GM19468 (cell line): ENCODE results near the gene PITPNM3.

Experiments used
- ATAC-seq: cut with Tn5 transposase; IDR thresholded peaks from one replicate; pipeline ENCODE4 v1.9.1; 2021; ENCODE audit warnings: mild to moderate bottlenecking, moderate library complexity, moderate number of reproducible peaks; ENCODE audit not compliant: unreplicated experiment; ENCODE audit errors: extremely low read depth

Gene PITPNM3

DNA sequence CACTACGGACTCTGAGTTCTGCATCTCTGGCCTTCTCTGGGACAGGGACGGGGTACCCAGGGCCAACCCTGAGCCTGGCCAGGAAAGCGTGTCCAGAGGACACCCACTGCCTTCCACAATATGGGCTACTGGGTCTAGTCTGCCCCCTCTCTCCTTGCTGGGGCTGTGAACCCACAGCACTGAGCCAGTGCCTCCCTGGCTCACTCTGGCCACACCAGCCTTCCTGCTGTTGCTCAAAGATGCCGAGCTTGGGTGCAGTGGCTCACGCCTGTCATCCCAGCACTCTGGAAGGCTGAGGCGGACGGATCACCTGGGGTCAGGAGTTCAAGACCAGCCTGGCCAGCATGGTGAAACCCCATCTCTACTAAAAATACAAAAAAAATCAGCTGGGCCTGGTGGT is 24.8 kb downstream of the PITPNM3 start:
- no peak for ATAC-seq

GRCh38 chr17:6530324-6530920 is 25.9 kb downstream of the PITPNM3 start:
- no peak for ATAC-seq

DNA sequence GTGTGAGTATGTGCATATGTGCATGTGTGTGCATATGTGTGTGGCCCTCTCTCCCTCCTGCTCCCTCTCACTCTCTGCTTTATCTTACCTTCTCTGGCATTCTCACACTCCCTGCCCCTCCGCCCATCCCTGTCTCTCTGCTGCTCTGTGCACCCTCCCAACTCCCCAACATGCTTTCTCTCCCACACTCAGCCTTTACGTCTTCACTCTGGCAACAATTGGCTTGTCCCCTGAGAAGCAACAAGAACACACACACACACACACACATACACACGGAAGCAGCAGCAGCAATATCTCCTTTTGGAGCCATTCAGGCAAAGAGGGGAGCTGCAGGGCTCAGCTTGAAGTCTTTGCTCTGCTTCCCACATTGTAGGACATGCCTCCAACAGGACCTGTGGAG is 27.8 kb downstream of the PITPNM3 start:
- ATAC-seq, result no peak

DNA sequence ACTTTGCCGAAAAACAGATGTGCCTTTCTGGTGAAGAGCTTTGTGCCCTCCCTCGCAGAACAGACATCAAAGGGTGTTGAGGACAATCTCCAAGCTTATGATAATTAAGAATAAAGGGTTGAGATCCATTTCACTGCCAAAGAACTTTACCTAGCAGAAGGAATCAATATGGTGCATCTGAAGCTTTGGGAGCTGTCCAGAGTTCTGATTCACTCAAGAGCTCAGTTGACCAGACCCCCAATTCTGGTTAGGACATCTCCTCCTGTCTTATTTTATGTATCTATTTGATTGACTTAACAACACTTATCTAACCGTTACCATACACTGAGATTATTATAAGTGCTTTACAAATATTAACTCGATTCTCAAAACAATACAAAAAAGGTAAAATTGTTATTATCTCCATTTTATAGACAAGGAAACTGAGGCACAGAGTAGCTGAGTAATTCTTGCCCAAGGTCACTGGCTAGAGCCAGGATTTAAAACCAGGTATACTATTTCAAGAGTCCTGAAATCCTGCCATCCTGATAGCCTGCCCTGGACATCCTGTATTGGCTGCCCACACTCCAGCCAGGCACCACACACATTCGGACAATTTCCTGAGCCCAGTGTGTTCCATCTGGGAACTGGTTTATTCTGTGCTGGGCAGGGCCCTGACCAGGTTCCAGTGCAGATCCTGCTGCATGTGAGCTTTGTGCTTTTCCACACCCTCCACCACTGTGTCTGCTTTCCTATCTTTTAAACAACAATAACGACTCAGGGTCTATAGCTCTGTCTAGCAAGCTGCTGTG is 29.8 kb downstream of the PITPNM3 start:
- ATAC-seq, result no peak

DNA sequence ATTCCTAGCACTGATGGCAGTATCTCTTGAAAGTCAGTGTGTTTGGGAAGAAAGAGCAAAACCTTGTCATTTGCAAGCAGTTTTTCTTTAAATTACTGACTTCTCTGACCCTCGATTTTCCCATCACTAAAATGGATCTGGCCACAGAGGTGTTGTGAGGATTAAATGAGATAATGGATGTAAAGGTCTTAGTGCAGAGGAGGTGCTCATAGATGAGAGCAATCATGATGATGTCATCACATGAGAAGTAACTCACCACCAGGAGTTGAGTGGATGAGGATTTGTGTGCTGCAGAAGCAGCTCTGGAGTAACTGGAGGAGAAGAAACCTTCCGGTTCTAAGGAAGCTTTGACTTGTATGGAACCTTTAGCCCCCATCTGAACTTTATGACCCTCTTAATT is 30.6 kb downstream of the PITPNM3 start:
- no peak for ATAC-seq

DNA sequence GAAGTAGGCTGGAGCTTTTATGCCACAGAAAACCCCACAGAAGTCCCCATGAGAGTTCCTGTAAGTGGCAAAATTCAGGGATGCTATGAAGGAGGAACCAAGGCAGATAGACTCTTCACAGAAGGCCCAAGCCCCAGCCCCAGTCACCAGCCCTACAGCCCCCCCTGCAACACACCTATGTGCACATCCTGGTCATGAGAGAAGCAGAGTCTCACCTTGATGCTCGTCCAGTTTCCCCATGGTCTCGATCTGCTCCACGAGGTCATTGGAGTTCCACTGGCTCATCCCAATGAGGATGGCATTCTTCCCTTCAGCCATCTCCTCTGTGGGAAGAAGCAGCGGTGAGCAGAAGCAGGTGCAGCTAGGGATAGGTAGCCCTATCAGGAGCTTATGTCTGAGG is 31.2 kb downstream of the PITPNM3 start:
- no peak for ATAC-seq

DNA sequence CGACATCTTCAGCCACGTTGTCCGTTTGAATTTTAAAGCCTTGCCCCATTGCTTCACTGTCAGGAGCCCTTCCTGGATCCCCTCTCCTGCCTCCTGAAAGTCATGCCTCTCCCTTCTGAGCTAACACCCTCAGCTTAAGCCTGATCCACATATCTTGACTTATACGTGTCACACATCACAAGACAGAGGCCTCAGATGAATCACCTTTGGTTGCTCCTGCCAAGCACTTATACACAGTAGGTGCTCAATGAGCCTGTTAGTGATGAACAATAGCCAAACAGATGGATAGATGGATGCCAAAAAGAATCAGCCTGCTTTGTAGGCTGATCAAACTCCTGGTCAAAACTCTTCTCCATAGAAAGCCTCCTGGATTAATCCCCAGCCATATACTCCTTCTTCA is 31.8 kb downstream of the PITPNM3 start:
- no peak for ATAC-seq

DNA sequence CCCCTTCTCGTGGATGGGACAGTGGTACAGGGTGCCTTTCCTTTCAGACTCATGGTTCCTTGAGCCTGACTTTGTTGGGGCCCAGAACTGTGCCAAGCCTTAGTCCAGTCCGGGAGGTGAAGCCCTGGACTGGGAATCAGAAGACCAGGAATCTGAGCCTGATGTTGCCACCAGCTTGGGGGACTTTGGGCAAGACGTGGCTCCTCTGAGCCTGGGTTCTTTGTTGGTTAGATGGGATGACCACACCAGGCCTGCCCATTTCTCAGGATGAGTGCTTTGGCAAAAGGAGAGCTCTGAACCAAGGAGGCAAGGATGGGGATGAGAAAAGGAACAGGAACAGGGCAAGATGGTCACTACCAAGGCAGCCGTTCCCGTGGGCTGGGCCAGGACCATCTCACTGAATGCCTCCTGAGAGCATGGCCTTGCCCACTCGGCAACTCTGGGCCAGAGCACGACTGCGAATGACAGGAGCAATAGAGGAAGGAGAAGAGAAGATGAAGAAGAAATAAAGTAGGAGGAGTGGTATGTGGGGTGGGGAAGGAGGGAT is 32.5 kb downstream of the PITPNM3 start:
- no peak for ATAC-seq

DNA sequence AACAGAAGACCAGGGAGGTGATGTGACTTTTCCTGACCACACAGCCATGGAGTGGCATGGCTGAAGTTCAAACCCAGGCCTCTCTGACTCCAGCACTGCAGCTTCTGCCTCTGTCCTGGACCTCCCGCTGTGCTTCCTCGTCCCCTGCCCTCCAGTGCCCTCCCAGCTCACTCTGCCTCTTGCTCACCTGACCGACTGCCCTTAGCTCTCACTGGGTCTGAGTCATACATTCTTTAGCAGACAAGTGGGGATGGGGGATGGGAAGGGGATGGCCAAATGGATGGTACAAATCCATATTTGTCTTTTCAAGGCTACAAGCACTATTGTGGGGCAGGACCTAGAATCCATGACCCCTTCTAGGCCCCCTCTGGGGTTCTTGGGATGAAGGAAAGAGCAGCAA is 33.0 kb downstream of the PITPNM3 start:
- ATAC-seq, result no peak

DNA sequence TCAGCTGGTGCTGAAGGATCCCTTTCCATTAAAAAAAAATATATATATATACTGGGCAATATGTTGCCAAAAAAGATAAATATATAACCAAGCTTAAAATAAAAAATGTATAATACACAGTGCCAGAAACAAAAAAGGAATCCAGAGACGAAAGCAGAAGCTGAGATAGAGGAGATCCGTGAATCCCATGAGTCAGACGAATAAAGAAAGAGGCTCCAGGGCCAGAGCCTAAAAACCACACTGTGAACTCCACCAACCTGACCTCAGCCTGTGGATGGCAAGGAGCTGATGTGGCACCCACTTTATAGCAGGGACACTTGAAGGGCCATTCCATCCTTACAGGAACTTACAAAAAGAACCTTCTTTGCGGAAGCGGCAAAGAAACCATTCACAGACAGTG is 34.8 kb downstream of the PITPNM3 start:
- no peak for ATAC-seq

- ATAC-seq, result no peak
These were observed 39.3 kb downstream of the PITPNM3 start for GRCh38 chr17:6517062-6517461.

GRCh38 chr17:6514371-6514770 is 42.0 kb downstream of the PITPNM3 start:
- ATAC-seq, result no peak

DNA sequence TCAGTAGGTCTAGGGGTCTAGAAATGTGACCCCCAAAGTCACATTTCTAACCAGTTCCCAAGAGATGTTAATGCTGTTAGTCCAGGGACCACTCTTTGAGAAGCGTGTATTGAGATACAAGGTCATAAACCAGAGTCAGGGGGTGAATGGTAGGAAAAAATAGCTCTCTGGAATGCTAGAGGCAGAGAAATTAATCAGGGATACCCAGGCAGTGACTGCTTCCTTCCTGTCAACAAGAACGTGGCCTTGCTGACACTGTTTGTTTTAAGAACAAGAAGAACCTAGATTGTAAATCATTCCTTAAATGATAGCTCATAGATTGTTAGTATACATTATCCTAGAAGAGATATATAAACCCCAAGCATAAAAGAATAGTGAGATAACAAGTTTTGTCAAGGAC is 43.8 kb downstream of the PITPNM3 start:
- ATAC-seq, result no peak

DNA sequence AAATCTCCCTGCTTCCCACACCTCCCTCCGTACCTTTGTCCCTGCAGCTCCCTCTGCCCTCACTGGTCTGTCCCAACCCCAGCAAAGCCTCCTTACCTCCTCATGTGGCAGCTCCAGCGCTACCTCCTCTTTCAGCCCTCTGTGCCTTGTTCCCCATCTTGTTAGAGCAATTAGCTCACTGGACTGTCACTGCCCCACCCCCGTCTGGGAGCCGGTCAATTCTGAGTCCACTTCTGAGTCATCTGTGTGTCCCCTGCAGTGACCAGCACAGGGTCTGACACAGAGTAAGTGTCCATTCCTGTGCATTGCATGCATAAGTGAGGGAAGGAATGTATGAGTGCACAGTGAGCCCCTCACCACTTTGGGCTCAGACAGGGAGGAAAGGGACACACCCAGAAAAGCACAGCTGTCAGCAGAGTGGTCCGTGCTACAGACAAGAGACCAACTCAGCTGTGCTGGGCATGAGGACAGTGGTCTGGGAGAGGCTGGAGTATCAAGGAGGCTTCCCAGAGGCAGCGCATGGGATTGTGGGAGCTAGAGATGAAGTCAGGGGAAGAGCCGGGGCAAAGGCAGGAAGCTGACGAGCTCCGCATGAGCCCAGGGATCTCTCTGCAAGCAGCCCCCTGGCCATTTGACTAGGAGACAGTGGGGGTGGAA is 45.9 kb downstream of the PITPNM3 start:
- ATAC-seq, result no peak

DNA sequence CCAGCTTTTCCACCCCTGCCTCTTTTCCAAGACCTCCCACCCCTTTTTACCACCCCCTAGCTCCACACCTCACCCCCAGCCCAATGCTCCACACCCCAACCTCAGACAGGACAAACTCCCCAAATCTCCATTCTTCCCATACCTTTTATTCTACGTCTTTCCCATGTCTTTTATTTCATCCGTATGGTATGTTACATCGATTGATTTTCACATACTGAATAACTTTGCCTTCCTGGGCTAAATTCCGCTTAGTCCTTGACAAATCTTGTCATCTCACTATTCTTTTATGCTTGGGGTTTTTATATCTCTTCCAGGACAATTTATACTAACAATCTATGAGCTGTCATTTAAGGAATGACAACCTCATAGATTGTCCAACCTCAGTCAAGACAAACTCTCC is 46.4 kb downstream of the PITPNM3 start:
- no peak for ATAC-seq

DNA sequence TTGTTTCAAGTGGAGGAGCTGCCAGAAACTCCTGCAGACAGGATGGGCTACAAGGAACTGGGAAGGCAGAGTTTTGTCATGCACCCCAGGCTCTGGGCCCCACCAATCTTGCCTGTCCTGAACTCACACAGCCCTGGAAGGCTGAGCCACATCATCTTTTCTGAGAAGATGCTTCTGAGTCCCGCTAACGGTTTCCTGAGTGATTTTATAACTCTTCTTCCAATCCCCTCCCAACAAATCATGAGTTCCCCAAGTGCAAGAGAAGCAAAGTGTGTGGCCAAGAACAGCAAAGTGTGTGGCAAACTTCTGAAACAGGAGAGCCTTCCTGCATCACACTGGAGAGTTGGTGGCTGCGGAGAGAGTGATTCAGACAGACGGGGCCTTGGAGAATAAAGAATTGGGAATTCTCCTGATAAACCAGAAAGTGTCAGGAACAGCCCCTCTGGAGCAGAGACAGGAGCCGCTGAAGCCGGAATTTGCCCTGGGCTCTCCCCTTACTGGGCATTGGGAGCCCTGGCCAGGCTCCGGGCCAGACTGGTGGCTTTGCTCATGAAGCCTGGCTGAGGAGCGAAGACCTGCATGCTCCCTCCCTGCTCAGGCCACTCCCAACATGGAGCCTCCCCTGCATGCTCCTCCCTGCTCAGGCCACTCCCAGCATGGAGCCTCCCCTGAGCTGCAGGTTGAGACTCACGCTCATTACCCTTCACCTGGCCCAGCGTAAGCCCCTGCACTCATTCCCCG is 47.2 kb downstream of the PITPNM3 start:
- ATAC-seq, result no peak

GRCh38 chr17:6508519-6509030 is 47.8 kb downstream of the PITPNM3 start:
- no peak for ATAC-seq

DNA sequence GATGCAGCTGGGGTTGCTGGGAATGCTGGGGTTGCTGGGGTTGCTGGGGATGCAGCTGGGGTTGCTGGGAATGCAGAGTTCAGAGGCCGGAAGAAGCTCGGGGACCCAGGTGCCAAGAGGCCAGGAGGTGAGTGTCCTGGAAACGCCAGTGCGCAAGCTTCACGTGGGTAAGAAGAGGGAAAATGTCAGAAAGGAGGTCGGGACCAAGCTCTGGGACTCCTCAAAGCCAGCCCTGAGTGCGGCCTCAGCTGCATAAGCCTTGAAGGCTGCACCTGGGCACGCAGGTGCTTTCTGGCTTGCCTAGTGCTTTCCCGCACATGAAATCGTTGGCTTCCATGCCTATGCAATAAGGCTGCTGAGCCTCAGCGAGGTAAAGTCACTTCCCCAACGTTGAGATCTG is 48.3 kb downstream of the PITPNM3 start:
- no peak for ATAC-seq

DNA sequence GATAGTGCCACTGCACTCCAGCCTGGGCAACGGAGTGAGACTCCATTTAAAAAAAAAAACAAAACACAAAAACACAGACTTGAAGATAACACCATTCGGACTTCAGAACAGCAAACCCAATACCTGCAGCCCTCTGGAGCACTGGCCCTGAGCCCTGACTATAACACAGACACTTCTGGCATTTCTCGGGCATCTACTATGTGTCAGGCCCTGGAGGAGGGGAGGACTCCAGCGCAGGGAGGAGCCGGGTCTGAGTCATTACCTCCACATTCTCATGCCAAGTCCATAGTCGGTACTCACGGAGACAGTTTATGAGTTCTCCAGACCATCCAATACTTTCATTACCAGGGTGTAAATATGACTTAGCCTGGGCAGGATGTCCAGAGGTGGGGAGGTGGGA is 48.8 kb downstream of the PITPNM3 start:
- no peak for ATAC-seq

- ATAC-seq, result no peak
These were observed 49.6 kb downstream of the PITPNM3 start for GRCh38 chr17:6506679-6507231.
